Endothelial cell of umbilical vein (primary cell): ENCODE results near the gene DRC1. TPM values are rescaled to one million over a fixed set of nuclear protein-coding genes. Genes with fewer than 3 reads are reported as not detected.

ENCODE experiments used
- BruUV-seq: library from RNA; stranded (reverse); fragments of 400-500 nt; replicated peaks from 2 replicates; lab custom pipeline; 2021; lab: Mats Ljungman, UMichigan
- CTCF ChIA-PET: fragments of 300-600, 350-600 bp; sonication (Branson Sonifier 250); formaldehyde crosslinking; loops from one replicate; lab custom pipeline; 2021; ENCODE audit warnings: antibody characterized with exemption, inconsistent platforms; lab: Charles Lee
- POLR2A ChIA-PET: fragments of 300-600, 350-600 bp; sonication (Branson Sonifier 250); formaldehyde crosslinking; loops from one replicate; lab custom pipeline; 2021; ENCODE audit warnings: antibody characterized with exemption, inconsistent platforms; lab: Charles Lee
- DNase-seq: peaks from one replicate; pipeline ENCODE4 v3.0.0-alpha.2; 2011; ENCODE audit warnings: low read depth, low spot score
- FAIRE-seq: peaks from 2 replicates; lab custom pipeline; 2011; peaks lifted over from hg19 to GRCh38; lab: Jason Lieb, UNC
- H2AFZ ChIP-seq: 2 replicates; pipeline ENCODE4 v1.6.0; 2012; ENCODE audit warnings: low read depth, low read length, control low read depth, inconsistent platforms
- H3K27ac ChIP-seq: 2 replicates; pipeline ENCODE4 v1.5.1; 2011; ENCODE audit warnings: low read depth, mild to moderate bottlenecking, control low read depth, low read length, moderate library complexity; ENCODE audit not compliant: insufficient read depth
- H3K27me3 ChIP-seq, 2 experiments: 2 replicates each; pipeline versions ENCODE4 v1.6.0 to v1.6.1; 2011; ENCODE audit warnings: low read length in 2 of 2, mixed read lengths in 1 of 2; ENCODE audit not compliant: control insufficient read depth in 2 of 2, insufficient read depth in 2 of 2
- H3K36me3 ChIP-seq, 2 experiments: 2 replicates in 1 of 2; 3 replicates in 1 of 2; pipeline ENCODE4 v1.5.1; 2011; ENCODE audit warnings: low read length in 2 of 2, mild to moderate bottlenecking in 1 of 2, moderate library complexity in 1 of 2; ENCODE audit not compliant: control insufficient read depth in 2 of 2, insufficient read depth in 2 of 2; ENCODE audit errors: extremely low read depth in 1 of 2
- H3K4me1 ChIP-seq: 3 replicates; pipeline ENCODE4 v1.5.1; 2011; ENCODE audit warnings: mild to moderate bottlenecking, low read length; ENCODE audit not compliant: control insufficient read depth, insufficient read depth; ENCODE audit errors: extremely low read depth
- H3K4me2 ChIP-seq: 2 replicates; pipeline ENCODE4 v1.6.1; 2011; ENCODE audit warnings: low read length, control low read depth, mixed read lengths; ENCODE audit not compliant: insufficient read depth
- H3K4me3 ChIP-seq, 3 experiments: fragments of 200-600 bp in 1 of 3; sonication (generic), shearing (Covaris generic) in 1 of 3; replicated peaks in 1 of 3; 2 replicates each; pipeline ENCODE4 v1.5.1; 2011 to 2016; ENCODE audit warnings: control low read depth in 3 of 3, low read length in 3 of 3, mild to moderate bottlenecking in 2 of 3, inconsistent platforms in 1 of 3, low read depth in 1 of 3, moderate library complexity in 1 of 3; ENCODE audit not compliant: insufficient read depth in 1 of 3
- H3K79me2 ChIP-seq: 2 replicates; pipeline ENCODE4 v1.6.0; 2012; ENCODE audit warnings: low read length, inconsistent platforms; ENCODE audit not compliant: control insufficient read depth, insufficient read depth
- H3K9ac ChIP-seq: replicated peaks from 2 replicates; pipeline ENCODE3; 2011; ENCODE audit warnings: low read length, control low read depth; ENCODE audit not compliant: insufficient read depth; ENCODE audit errors: extremely low read depth
- H3K9me1 ChIP-seq: replicated peaks from 3 replicates; pipeline ENCODE4 v1.6.0; 2011; ENCODE audit warnings: mild to moderate bottlenecking, low read length; ENCODE audit not compliant: control insufficient read depth, insufficient read depth; ENCODE audit errors: extremely low read depth
- H3K9me3 ChIP-seq: replicated peaks from 2 replicates; pipeline ENCODE4 v1.5.1; 2012; ENCODE audit warnings: low read length, inconsistent platforms; ENCODE audit not compliant: control insufficient read depth, insufficient read depth
- H4K20me1 ChIP-seq: replicated peaks from 2 replicates; pipeline ENCODE3; 2011; ENCODE audit warnings: mild to moderate bottlenecking, low read length; ENCODE audit not compliant: control insufficient read depth, insufficient read depth; ENCODE audit errors: extremely low read depth
- EZH2 ChIP-seq: IDR thresholded peaks from 2 replicates; pipeline ENCODE4 v1.6.1; 2012; ENCODE audit warnings: borderline replicate concordance, low read depth, mild to moderate bottlenecking, moderate library complexity, low read length, inconsistent platforms; ENCODE audit not compliant: severe bottlenecking
- FOS ChIP-seq: IDR thresholded peaks from 2 replicates; pipeline ENCODE4 v1.6.1; 2011; ENCODE audit warnings: mild to moderate bottlenecking, low read length, moderate library complexity, borderline replicate concordance; ENCODE audit not compliant: insufficient read depth
- GATA2 ChIP-seq: IDR thresholded peaks from 2 replicates; pipeline ENCODE4 v1.7.0; 2011; ENCODE audit warnings: low read depth, mild to moderate bottlenecking, moderate library complexity, mixed read lengths, low read length; ENCODE audit not compliant: insufficient read length, insufficient read depth
- JUN ChIP-seq: IDR thresholded peaks from 2 replicates; pipeline ENCODE4 v1.6.1; 2011; ENCODE audit warnings: borderline replicate concordance, low read depth; ENCODE audit not compliant: insufficient read length, insufficient read depth
- MYC ChIP-seq: IDR thresholded peaks from one replicate; pipeline ENCODE4 v1.6.1; 2011; ENCODE audit warnings: mild to moderate bottlenecking, low read depth, low read length
- POLR2A ChIP-seq: IDR thresholded peaks from 2 replicates; pipeline ENCODE4 v1.6.1; 2012; ENCODE audit warnings: low read depth, mild to moderate bottlenecking, control low read depth, low read length
- POLR2AphosphoS5 ChIP-seq: IDR thresholded peaks from 2 replicates; pipeline ENCODE4 v1.6.1; 2012; ENCODE audit warnings: low read depth, mild to moderate bottlenecking, control low read depth, low read length, moderate library complexity; ENCODE audit not compliant: insufficient read depth
- dilution Hi-C: fragments of 300-500 bp; cut with MboI; formaldehyde crosslinking; loops from one replicate; pipeline ENCODE4 v1.15.0; 2019; ENCODE audit warnings: low sequenced_read_pairs; ENCODE audit not compliant: extremely low pct_ligation_motif_present
- intact Hi-C: fragments of 100-400 bp; cut with micrococcal nuclease; formaldehyde crosslinking; loops from one replicate; pipeline ENCODE4 v1.10.0; 2022
- polyA plus RNA-seq, 4 experiments: library from polyadenylated mRNA; depleted of rRNA in 3 of 4; stranded (reverse) in 3 of 4; unstranded in 1 of 4; fragments of >200 nt; gene quantifications; 2 replicates each; pipeline versions ENCODE4 v1.2.1 to v1.2.3, GENCODE V29; 2011 to 2012; ENCODE audit warnings: missing spikeins in 1 of 4
- total RNA-seq: library from RNA; stranded (reverse); gene quantifications from 2 replicates; pipeline ENCODE4 v1.2.3, GENCODE V29; 2021
- TF ChIP-seq, protein P1 (sequence below), 2 donors: IDR thresholded peaks; 1 replicate in 1 of 2; 2 replicates in 1 of 2; pipeline ENCODE4 v1.5.1; 2011; ENCODE audit warnings: low read length in 2 of 2, mild to moderate bottlenecking in 2 of 2, moderate library complexity in 2 of 2, control low read depth in 1 of 2, inconsistent platforms in 1 of 2, low read depth in 1 of 2; ENCODE audit not compliant: insufficient read depth in 1 of 2; ENCODE audit errors: extremely low read depth in 1 of 2
- TF ChIP-seq, protein P2 (sequence below): IDR thresholded peaks from 2 replicates; pipeline ENCODE4 v1.6.1; 2011; ENCODE audit not compliant: insufficient read depth, insufficient read length

Gene DRC1
- total and polyA plus RNA-seq, 2 donors (not counting 3 experiments of a cell fraction or from before 2014, with no cell fraction given): 0.44 TPM; not detected in 1

DNA sequence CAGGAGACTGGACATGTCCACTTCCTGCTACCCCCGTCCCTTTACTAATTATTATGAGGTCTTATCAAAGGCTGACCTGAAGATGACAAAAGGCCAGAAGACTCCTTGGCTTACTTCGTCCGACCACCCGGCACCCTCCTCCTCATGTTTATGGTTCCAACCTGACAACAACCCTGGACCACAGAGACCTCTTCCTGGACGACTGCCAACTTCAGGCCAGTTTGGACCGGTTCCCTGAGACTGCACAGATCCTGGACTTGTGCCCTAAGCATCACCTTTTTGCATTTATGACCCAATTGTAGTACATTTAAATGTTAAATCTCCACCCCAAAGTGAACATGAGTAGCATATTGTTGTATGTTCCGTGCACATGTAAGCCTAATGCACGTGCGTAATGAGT lies 5.8 kb downstream of the DRC1 start:
- Histone ChIP-seq H3K27ac (no peak overlapping the region), H3K4me2 (no peak overlapping the region), H3K36me3 (no peaks in the 10 kb centered on the region), H3K9me3 (no peaks in the 10 kb centered on the region), H3K27me3 (peaks cover 1 to 7% of the 10 kb centered on the region in 2 experiments), H4K20me1 (no peaks in the 10 kb centered on the region), H3K9me1 (no peaks in the 10 kb centered on the region), H3K9ac (no peak overlapping the region), H2AFZ (no peak overlapping the region), H3K79me2 (no peaks in the 10 kb centered on the region), H3K4me3 (no peak overlapping the region), H3K4me1 (no peaks in the 10 kb centered on the region)
- dilution Hi-C loops (no loop called here), intact Hi-C loops (no loop called here)
- DNase-seq (no peak), FAIRE-seq (no peak)
- POLR2A ChIA-PET: no interaction called here
- CTCF ChIA-PET: no interaction called here
- TF ChIP-seq POLR2A (no peak), MYC (no peak), EZH2 (no peak), FOS (no peak), POLR2AphosphoS5 (no peak), GATA2 (no peak), JUN (no peak)
- TF ChIP-seq, protein P1, sequence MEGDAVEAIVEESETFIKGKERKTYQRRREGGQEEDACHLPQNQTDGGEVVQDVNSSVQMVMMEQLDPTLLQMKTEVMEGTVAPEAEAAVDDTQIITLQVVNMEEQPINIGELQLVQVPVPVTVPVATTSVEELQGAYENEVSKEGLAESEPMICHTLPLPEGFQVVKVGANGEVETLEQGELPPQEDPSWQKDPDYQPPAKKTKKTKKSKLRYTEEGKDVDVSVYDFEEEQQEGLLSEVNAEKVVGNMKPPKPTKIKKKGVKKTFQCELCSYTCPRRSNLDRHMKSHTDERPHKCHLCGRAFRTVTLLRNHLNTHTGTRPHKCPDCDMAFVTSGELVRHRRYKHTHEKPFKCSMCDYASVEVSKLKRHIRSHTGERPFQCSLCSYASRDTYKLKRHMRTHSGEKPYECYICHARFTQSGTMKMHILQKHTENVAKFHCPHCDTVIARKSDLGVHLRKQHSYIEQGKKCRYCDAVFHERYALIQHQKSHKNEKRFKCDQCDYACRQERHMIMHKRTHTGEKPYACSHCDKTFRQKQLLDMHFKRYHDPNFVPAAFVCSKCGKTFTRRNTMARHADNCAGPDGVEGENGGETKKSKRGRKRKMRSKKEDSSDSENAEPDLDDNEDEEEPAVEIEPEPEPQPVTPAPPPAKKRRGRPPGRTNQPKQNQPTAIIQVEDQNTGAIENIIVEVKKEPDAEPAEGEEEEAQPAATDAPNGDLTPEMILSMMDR (IDR thresholded peaks at IDR 0.05; ENCODE audit: extremely low read depth in 1 of 2, insufficient read depth in 1 of 2, low read depth in 1 of 2, low read length in 2 of 2): no peak
- TF ChIP-seq, protein P2, sequence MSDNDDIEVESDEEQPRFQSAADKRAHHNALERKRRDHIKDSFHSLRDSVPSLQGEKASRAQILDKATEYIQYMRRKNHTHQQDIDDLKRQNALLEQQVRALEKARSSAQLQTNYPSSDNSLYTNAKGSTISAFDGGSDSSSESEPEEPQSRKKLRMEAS: no peak
- BruUV-seq: no TSS peak
